Astrocyte (in vitro differentiated cells and primary cell): Measurements from ENCODE around the gene UMODL1. TPM values are rescaled to one million over a fixed set of nuclear protein-coding genes. Genes with fewer than 3 reads are reported as not detected.

Experiments
- DNase-seq: peaks from one replicate; pipeline ENCODE4 v3.0.0-alpha.2; 2010; ENCODE audit warnings: low read depth
- FAIRE-seq: peaks from 2 replicates; lab custom pipeline; 2011; peaks lifted over from hg19 to GRCh38; lab: Jason Lieb, UNC
- H2AFZ ChIP-seq: 2 replicates; pipeline ENCODE4 v1.6.0; 2012; ENCODE audit warnings: low read depth, low read length, inconsistent platforms
- H3K27ac ChIP-seq: 2 replicates; pipeline ENCODE4 v1.5.1; 2011; ENCODE audit warnings: low read depth, low read length, inconsistent platforms
- H3K27me3 ChIP-seq: 2 replicates; pipeline ENCODE4 v1.6.0; 2011; ENCODE audit warnings: low read length, inconsistent platforms; ENCODE audit not compliant: insufficient read depth
- H3K36me3 ChIP-seq: 2 replicates; pipeline ENCODE4 v1.5.1; 2011; ENCODE audit warnings: low read length, inconsistent platforms; ENCODE audit not compliant: insufficient read depth
- H3K4me1 ChIP-seq: 2 replicates; pipeline ENCODE4 v1.5.1; 2011; ENCODE audit warnings: low read length, inconsistent platforms; ENCODE audit not compliant: insufficient read depth
- H3K4me2 ChIP-seq: 2 replicates; pipeline ENCODE4 v1.6.0; 2012; ENCODE audit warnings: low read length, inconsistent platforms
- H3K4me3 ChIP-seq: 2 replicates; pipeline ENCODE4 v1.5.1; 2011; ENCODE audit warnings: low read depth, mild to moderate bottlenecking, low read length, inconsistent platforms; ENCODE audit not compliant: insufficient read depth
- H3K79me2 ChIP-seq: 2 replicates; pipeline ENCODE4 v1.6.0; 2012; ENCODE audit warnings: mild to moderate bottlenecking, low read length, inconsistent platforms; ENCODE audit not compliant: insufficient read depth
- H3K9ac ChIP-seq: 2 replicates; pipeline ENCODE4 v1.6.0; 2012; ENCODE audit warnings: mild to moderate bottlenecking, low read length, inconsistent platforms
- H3K9me3 ChIP-seq: 2 replicates; pipeline ENCODE4 v1.5.1; 2012; ENCODE audit warnings: low read depth, mild to moderate bottlenecking, low read length, inconsistent platforms; ENCODE audit not compliant: insufficient read depth
- H4K20me1 ChIP-seq: 2 replicates; pipeline ENCODE4 v1.6.0; 2012; ENCODE audit warnings: low read length, inconsistent platforms; ENCODE audit not compliant: insufficient read depth
- H3K27ac Mint-ChIP-seq: one replicate; pipeline ENCODE4 v1.8.0; 2021; ENCODE audit warnings: mild to moderate bottlenecking, mixed read lengths; ENCODE audit not compliant: unreplicated experiment
- H3K27me3 Mint-ChIP-seq: one replicate; pipeline ENCODE4 v1.8.0; 2021; ENCODE audit warnings: low read depth, mixed read lengths; ENCODE audit not compliant: unreplicated experiment
- H3K36me3 Mint-ChIP-seq: one replicate; pipeline ENCODE4 v1.8.0; 2021; ENCODE audit warnings: low read depth, mixed read lengths; ENCODE audit not compliant: unreplicated experiment
- H3K4me1 Mint-ChIP-seq: one replicate; pipeline ENCODE4 v1.8.0; 2021; ENCODE audit warnings: low read depth, mixed read lengths; ENCODE audit not compliant: unreplicated experiment
- H3K4me3 Mint-ChIP-seq: one replicate; pipeline ENCODE4 v1.8.0; 2021; ENCODE audit warnings: mild to moderate bottlenecking, moderate library complexity, mixed read lengths; ENCODE audit not compliant: unreplicated experiment
- H3K9me3 Mint-ChIP-seq: one replicate; pipeline ENCODE4 v1.8.0; 2021; ENCODE audit warnings: mild to moderate bottlenecking, mixed read lengths; ENCODE audit not compliant: unreplicated experiment
- CTCF ChIP-seq: IDR thresholded peaks from 2 replicates; pipeline ENCODE4 v1.5.1; 2011; ENCODE audit warnings: low read depth, mild to moderate bottlenecking, inconsistent platforms, low read length, moderate library complexity; ENCODE audit not compliant: insufficient read depth
- EZH2 ChIP-seq: IDR thresholded peaks from 2 replicates; pipeline ENCODE4 v1.6.1; 2012; ENCODE audit warnings: mild to moderate bottlenecking, low read length, inconsistent platforms; ENCODE audit not compliant: insufficient read depth
- total RNA-seq: library from RNA; stranded (reverse); gene quantifications from 2 replicates; pipeline ENCODE4 v1.2.1, GENCODE V29; 2021

Gene UMODL1
- total RNA-seq, 1 donor from 2014 or later: not detected

GRCh38 chr21:42089665-42090310 lies 18.7 kb downstream of the UMODL1 start:
- Histone ChIP-seq H2AFZ (no peak overlapping the region), H3K79me2 (no peaks in the 10 kb centered on the region), H3K4me3 (no peak overlapping the region), H3K27me3 (peaks cover 3% of the 10 kb centered on the region), H3K4me1 (peaks cover 14% of the 10 kb centered on the region), H3K4me2 (no peak overlapping the region), H3K9me3 (peaks cover 3% of the 10 kb centered on the region), H3K36me3 (no peaks in the 10 kb centered on the region), H4K20me1 (no peaks in the 10 kb centered on the region), H3K27ac (no peak overlapping the region), H3K9ac (no peak overlapping the region)
- Mint-ChIP-seq H3K4me1 (peaks cover 5% of the 10 kb centered on the region), H3K4me3 (no peak overlapping the region), H3K9me3 (peaks cover 7% of the 10 kb centered on the region), H3K27ac (no peak overlapping the region), H3K36me3 (peaks cover 3% of the 10 kb centered on the region), H3K27me3 (peaks cover 22% of the 10 kb centered on the region)
- FAIRE-seq (no peak), DNase-seq (no peak)
- TF ChIP-seq CTCF (no peak), EZH2 (no peak)

- Histone ChIP-seq H3K4me1 (peaks cover 15% of the 10 kb centered on the region), H3K4me2 (no peak overlapping the region), H3K27me3 (peaks cover 3% of the 10 kb centered on the region), H2AFZ (no peak overlapping the region), H3K79me2 (no peaks in the 10 kb centered on the region), H3K9ac (no peak overlapping the region), H3K9me3 (peaks cover 6% of the 10 kb centered on the region), H3K36me3 (no peaks in the 10 kb centered on the region), H3K27ac (no peak overlapping the region), H3K4me3 (no peak overlapping the region), H4K20me1 (no peaks in the 10 kb centered on the region)
- H3K36me3 Mint-ChIP-seq: peaks cover 5% of the 10 kb centered on the region
- H3K4me1 Mint-ChIP-seq: peaks cover 7% of the 10 kb centered on the region
- FAIRE-seq (no peak), DNase-seq (no peak)
- H3K27ac Mint-ChIP-seq: no peak overlapping the region
- H3K9me3 Mint-ChIP-seq: peaks cover 13% of the 10 kb centered on the region
- H3K27me3 Mint-ChIP-seq: peaks cover 21% of the 10 kb centered on the region
- H3K4me3 Mint-ChIP-seq: no peak overlapping the region
- no peak for TF ChIP-seq CTCF
- peak; percentile 28 for TF ChIP-seq EZH2
Observed at GRCh38 chr21:42091899-42092508, 20.9 kb downstream of the UMODL1 start.

GRCh38 chr21:42092771-42093170 lies 21.7 kb downstream of the UMODL1 start:
- peaks cover 19% of the 10 kb centered on the region for H3K27me3 Mint-ChIP-seq
- no peak overlapping the region for H3K27ac ChIP-seq
- no peak overlapping the region for H3K9ac ChIP-seq
- no peak overlapping the region for H2AFZ ChIP-seq
- DNase-seq (no peak), FAIRE-seq (no peak)
- peaks cover 6% of the 10 kb centered on the region for H3K9me3 ChIP-seq
- no peaks in the 10 kb centered on the region for H3K79me2 ChIP-seq
- no peak overlapping the region for H3K4me3 Mint-ChIP-seq
- no peak overlapping the region for H3K4me3 ChIP-seq
- H3K9me3 Mint-ChIP-seq: peaks cover 13% of the 10 kb centered on the region
- peaks cover 12% of the 10 kb centered on the region for H3K4me1 Mint-ChIP-seq
- H3K4me2 ChIP-seq: no peak overlapping the region
- H3K27ac Mint-ChIP-seq: no peak overlapping the region
- no peaks in the 10 kb centered on the region for H3K36me3 ChIP-seq
- H4K20me1 ChIP-seq: no peaks in the 10 kb centered on the region
- peaks cover 3% of the 10 kb centered on the region for H3K27me3 ChIP-seq
- no peak for TF ChIP-seq EZH2
- TF ChIP-seq CTCF: no peak
- H3K36me3 Mint-ChIP-seq: peaks cover 5% of the 10 kb centered on the region
- H3K4me1 ChIP-seq: peaks cover 23% of the 10 kb centered on the region
